ENCODE results near the gene DLEU7.

The DLEU7 gene

DNA sequence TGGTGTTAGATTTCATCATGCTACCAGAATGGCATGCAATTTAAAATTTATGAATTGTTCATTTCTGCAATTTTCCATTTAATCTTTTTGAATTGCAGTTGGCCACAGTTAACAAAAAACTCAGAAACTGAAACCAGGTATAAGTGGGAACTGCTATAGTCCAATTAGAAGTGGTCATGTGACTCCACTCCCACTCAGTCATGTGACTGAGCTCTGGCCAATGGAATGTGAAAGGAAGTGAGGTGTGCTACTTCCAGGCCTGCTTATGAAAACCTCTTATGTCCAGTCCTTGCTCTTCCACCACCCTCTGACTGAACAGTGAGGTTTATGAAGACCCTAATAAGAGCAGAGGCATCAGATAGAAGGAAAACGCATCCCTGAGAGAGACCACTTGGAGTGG is 47.0 kb downstream of the DLEU7 start:
- intact Hi-C loops (cut with micrococcal nuclease): no loop called here
- Mint-ChIP-seq H3K4me1 (ENCODE audit: low read depth) (peaks cover 33% of the 10 kb centered on the region), H3K9me3 (peaks cover 7% of the 10 kb centered on the region), H3K36me3 (ENCODE audit: low read depth) (no peaks in the 10 kb centered on the region), H3K27ac (no peak overlapping the region), H3K27me3 (no peaks in the 10 kb centered on the region), H3K4me3 (no peak overlapping the region)

DNA sequence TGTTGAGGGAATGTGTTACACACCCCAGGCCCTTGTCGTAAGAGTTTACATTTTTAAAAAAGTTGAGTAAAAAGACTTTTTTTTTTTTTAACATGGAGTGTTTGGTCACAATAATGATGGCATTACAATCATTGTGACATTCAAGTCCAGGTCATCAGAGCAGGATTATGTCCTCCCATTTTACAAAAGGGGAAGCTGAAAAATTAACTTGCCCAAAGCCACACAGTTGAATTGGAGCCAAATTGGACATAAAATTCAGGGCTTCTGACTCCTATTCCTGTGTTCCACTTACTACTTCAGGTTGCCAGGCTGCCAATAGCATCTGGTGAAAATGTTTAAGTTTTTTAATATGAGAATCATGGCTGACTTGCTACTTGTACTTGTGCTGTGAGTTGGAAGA is 49.3 kb downstream of the DLEU7 start:
- Mint-ChIP-seq H3K9me3 (peaks cover 7% of the 10 kb centered on the region), H3K27me3 (peaks cover 2% of the 10 kb centered on the region), H3K27ac (no peak overlapping the region)

DNA sequence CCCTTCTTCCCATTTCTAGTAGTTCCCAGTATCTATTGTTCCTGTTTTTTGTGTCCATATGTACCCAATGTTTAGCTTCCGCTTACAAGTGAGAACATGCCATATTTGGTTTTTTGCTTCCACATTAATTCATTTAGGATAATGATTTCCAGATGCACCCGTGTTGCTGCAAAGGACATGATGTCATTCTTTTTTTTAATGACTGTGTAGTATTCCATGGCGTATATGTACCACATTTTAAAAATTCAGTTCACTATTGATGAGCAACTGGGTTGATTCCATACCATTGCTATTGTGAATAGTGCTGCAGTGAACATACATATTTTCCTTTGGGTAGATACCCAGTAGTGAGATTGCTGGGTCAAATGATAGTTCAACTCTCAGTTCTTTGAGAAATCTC is 50.5 kb downstream of the DLEU7 start:
- intact Hi-C loops (cut with micrococcal nuclease): no loop called here
- Mint-ChIP-seq H3K27me3 (peaks cover 3% of the 10 kb centered on the region), H3K27ac (no peak overlapping the region), H3K36me3 (ENCODE audit: low read depth) (no peaks in the 10 kb centered on the region), H3K4me3 (no peak overlapping the region), H3K4me1 (ENCODE audit: low read depth) (peaks cover 6% of the 10 kb centered on the region), H3K9me3 (peaks cover 7% of the 10 kb centered on the region)

More for the DNA sequence above, 49.3 kb downstream of the DLEU7 start:
- intact Hi-C loops (cut with micrococcal nuclease): no loop called here
- H3K36me3 Mint-ChIP-seq (ENCODE audit: low read depth): no peaks in the 10 kb centered on the region
- H3K4me1 Mint-ChIP-seq (ENCODE audit: low read depth): peaks cover 15% of the 10 kb centered on the region
- no peak overlapping the region for H3K4me3 Mint-ChIP-seq

DNA sequence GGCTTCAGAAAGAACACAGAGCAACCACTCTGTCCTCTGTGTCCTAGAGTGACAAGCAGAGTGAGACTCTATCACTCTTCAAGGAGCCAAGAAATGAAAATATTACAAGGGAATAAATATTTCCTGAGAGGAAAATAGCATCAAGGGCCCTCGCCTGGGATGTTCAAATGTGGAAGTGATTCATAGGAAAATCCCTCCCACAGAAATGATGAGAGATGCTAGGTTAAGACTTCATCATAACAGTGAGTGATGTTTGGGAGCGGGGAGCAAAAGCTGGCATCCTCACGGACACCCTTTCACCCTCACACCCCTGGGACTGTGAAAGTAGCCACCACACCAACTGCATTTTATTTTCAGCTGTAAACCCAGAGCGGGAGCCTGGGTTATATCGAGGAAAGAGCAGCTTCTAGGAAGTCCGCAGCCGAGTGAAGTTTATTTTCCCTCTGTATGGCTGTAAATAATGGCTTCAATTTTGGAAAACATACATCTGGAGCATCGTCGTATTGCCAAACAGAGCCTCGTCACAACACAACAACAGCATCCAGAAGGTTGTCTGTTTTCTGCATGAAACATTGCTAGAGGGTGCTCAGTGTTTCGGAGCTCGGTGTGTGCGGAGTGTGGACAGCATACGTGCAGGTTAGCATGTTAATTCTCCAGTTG is 54.8 kb downstream of the DLEU7 start:
- peaks cover 7% of the 10 kb centered on the region for H3K9me3 Mint-ChIP-seq
- no peak overlapping the region for H3K4me3 Mint-ChIP-seq
- peaks cover 3% of the 10 kb centered on the region for H3K27me3 Mint-ChIP-seq
- no peak overlapping the region for H3K27ac Mint-ChIP-seq
- H3K36me3 Mint-ChIP-seq (ENCODE audit: low read depth): no peaks in the 10 kb centered on the region
- H3K4me1 Mint-ChIP-seq (ENCODE audit: low read depth): peaks cover 3% of the 10 kb centered on the region
- intact Hi-C loops (cut with micrococcal nuclease): no loop called here

DNA sequence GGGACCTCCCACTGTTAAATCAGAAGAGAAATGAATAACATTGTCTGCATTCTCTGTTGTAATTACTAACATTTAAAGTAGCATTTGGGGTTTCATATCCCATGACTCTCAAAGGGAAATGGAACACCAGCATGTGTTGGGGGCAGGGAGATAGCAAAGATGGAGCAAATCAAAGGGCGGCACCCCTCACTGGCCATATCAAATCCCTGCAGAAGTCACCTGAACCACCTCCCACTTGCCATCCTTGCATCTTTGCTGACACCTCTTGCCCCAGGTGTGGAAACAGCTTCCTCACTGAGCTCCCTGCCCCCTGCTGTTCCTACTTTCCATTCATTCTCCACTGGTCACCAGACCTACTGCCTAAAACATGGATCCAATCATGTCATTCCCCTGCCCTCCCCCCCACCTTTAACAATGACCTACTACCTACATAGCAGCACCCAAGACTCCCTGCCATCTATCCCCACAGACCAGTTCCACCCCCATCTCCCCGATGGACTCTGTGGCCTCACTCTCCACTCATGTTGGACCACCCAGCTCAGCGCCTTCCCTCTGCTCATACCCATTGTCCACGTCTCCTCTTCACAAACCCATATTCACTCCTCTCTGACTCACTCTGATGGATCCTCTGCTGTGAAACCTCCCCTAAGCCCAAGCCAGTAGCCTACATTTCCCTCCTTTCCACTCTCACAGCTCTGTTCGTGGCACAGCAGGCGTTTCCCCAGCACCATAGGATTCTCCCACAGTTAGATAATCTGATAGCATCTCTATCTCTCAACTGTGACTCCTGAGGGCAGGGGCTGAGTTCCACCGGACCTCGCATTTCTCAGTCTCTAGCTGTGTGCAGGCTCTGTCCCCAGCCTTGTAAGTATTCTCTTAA is 55.9 kb downstream of the DLEU7 start:
- H3K36me3 Mint-ChIP-seq (ENCODE audit: low read depth): no peaks in the 10 kb centered on the region
- peak overlapping the region; percentile 1 for H3K27ac Mint-ChIP-seq
- H3K4me3 Mint-ChIP-seq: no peak overlapping the region
- intact Hi-C loops (cut with micrococcal nuclease): no loop called here
- H3K4me1 Mint-ChIP-seq (ENCODE audit: low read depth): peaks cover 14% of the 10 kb centered on the region
- H3K27me3 Mint-ChIP-seq: peaks cover 3% of the 10 kb centered on the region
- H3K9me3 Mint-ChIP-seq: no peaks in the 10 kb centered on the region

DNA sequence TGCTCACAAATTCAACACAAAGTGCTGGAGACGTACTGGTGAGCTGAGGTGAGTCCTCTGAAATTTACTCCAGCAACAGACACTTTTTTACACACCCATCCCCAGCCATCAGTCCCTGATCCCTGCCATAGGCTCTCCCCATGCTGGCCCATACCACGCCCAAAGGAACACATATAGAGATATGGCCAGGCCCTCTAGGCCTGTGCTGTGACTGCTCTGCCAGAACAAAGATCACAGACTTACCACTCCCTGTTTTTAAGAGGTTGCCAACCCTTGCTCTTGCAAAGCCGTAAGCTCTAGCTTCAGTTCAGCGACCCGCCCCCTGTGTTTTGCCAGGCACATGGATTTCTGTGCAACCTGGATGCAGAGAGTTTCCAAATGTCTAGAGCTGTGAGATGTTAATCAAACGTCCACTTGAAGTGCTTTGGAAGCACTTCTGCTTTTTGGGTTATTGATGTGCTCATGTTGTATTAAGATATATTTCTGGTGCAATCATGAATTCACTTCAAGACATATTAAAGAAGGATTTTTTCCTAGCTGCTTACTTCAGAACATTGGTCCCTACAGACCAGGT is 59.7 kb downstream of the DLEU7 start:
- no peak overlapping the region for H3K4me3 Mint-ChIP-seq
- H3K27me3 Mint-ChIP-seq: peaks cover 5% of the 10 kb centered on the region
- H3K4me1 Mint-ChIP-seq (ENCODE audit: low read depth): peaks cover 20% of the 10 kb centered on the region
- intact Hi-C loops (cut with micrococcal nuclease): no loop called here
- H3K9me3 Mint-ChIP-seq: no peaks in the 10 kb centered on the region
- peak overlapping the region; percentile 35 for H3K27ac Mint-ChIP-seq
- no peaks in the 10 kb centered on the region for H3K36me3 Mint-ChIP-seq (ENCODE audit: low read depth)

DNA sequence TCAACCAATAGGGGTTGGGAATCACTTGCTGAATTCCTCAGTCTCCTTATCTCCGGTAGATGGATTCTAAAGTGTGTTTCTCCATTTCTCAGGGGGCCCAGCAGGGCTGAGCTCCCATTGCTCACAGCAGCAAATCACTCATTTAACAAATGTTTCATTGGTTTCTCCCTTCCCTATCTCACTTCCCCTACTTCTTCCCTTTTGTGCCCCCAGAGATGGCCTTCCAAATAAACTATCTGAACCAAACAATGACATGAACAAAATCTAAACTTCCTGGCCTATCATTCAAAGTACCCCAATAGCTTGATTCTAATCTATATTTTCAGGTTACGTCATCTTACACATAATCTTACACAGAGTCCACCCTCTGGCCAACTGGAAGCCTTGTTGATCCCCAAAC is 60.4 kb downstream of the DLEU7 start:
- Mint-ChIP-seq H3K4me3 (no peak overlapping the region), H3K27ac (no peak overlapping the region), H3K36me3 (ENCODE audit: low read depth) (no peaks in the 10 kb centered on the region), H3K9me3 (no peaks in the 10 kb centered on the region), H3K4me1 (ENCODE audit: low read depth) (peaks cover 25% of the 10 kb centered on the region), H3K27me3 (peaks cover 4% of the 10 kb centered on the region)
- intact Hi-C loops (cut with micrococcal nuclease): no loop called here

DNA sequence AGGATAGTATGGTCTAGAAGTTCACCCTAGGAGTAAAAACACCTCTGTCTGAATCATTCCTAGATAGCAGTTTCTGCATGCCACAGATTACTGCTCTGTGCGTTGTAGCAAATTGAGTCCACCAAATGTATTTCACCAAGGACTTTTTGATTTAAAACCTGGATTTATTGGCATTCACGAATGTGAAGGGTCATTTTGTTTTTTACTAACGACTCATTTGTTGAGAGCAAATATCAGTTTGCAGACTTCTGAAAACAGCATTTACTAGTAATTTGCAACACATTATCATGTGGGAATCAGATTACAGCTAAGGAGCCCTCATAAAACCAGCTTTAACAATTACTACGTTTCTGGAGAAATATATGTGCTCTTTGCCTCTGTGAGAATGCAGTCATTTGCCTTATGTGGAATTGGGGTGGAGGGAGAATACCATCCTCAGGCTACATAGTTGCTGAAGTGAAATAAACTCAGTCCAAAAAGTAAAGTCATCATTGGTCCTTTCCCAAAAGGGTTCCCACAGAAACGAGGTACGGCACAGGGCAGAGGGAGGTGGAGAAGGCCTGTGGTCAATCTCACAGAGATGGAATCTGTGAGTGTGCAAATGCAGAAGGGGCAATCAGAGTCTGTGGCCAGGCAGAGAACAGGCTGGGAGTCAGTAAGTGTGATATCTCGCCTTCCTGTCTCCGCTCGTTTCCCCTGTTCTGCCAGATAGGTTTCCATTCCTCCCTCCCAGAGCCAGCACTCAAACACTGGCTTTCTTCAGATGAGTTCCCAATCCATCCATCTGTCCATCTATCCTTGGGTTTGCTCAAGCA is 63.1 kb downstream of the DLEU7 start:
- Mint-ChIP-seq H3K27me3 (peaks cover 5% of the 10 kb centered on the region), H3K4me1 (ENCODE audit: low read depth) (peaks cover 26% of the 10 kb centered on the region), H3K9me3 (peaks cover 8% of the 10 kb centered on the region), H3K36me3 (ENCODE audit: low read depth) (no peaks in the 10 kb centered on the region), H3K4me3 (no peak overlapping the region), H3K27ac (no peak overlapping the region)
- intact Hi-C loops (cut with micrococcal nuclease): no loop called here

DNA sequence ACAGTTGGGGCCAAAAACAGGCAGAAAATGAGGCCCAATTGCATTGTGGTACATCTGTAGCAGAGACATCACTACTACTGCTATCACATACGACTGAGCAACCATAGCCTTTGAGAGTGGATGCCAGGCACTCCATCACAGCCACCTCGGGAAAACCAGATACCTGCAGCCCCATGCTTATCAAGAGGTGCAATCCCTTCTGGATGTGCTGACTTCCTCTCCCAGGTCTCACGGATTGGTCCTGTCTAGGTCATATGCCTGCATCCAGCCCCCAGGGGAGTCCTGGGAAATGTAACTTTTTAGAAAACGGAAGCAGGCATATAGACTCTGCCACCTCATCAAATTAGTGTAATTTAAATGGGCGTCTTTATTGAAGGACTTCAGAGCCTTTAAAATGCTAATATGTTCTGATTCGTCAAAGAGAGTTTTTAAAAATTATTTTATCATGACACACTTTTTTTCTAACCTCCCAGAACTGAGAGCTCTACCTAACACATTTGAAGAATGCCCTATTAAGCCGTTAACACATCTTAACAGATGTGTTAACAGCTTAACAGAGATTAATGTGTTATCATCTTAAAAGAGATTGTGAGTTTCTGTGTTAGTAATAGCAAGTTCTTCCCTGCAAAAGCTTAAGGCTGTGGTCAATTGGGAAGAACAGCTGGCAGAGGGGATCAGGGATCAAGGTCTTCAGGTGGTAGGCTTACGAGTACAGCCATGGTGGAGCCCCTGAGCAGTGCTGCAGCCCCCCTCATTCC is 63.9 kb downstream of the DLEU7 start:
- Mint-ChIP-seq H3K9me3 (peaks cover 16% of the 10 kb centered on the region), H3K4me3 (no peak overlapping the region), H3K4me1 (ENCODE audit: low read depth) (peaks cover 26% of the 10 kb centered on the region), H3K27ac (no peak overlapping the region), H3K27me3 (peaks cover 5% of the 10 kb centered on the region), H3K36me3 (ENCODE audit: low read depth) (no peaks in the 10 kb centered on the region)
- intact Hi-C loops (cut with micrococcal nuclease): no loop called here
